Measurements from ENCODE around the gene FOSL2.

FOSL2 gene

DNA sequence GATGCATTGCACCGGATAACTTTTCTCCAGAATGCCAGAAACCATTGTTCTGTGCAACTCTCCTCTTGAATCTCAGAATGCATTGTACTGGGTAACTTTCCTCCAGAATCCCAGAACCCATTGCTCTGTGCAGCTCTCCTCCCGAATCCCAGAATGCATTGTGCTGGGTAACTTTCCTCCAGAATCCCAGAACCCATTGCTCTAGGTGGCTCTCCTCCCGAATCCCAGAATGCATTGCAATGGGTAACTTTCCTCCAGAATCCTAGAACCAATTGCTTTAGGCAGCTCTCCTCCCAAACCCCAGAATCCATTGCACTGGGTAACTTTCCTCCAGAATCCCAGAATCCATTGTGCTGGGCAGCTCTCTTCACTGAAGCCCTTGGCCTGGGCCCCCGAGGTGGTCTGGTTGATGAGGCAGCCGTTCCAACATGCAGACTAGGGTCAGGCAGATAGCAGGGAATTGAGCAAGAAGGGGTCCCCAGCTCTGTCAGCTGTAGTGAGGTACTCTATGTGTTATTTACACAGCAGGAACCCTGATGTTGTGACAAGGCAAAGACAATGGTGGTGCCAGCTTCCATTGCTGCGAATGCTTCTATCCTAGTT is 9.4 kb downstream of the FOSL2 start:
- H3K36me3 ChIP-seq (ENCODE audit: control insufficient read depth, low read depth, low read length): no peaks in the 10 kb centered on the region
- no peaks in the 10 kb centered on the region for H3K4me1 ChIP-seq (ENCODE audit: control insufficient read depth, low read depth, low read length)
- H3K9me3 ChIP-seq (ENCODE audit: control insufficient read depth, low read depth, low read length): no peaks in the 10 kb centered on the region
- no peaks in the 10 kb centered on the region for H3K27me3 ChIP-seq (ENCODE audit: control insufficient read depth, insufficient read depth, low read length)
- no peak overlapping the region for H3K4me3 ChIP-seq (ENCODE audit: low read length)
- H3K9ac ChIP-seq (ENCODE audit: low read length): no peak overlapping the region
- H3K27ac ChIP-seq (ENCODE audit: low read length): no peak overlapping the region

GRCh38 chr2:28403370-28403956 is 10.8 kb downstream of the FOSL2 start:
- no peaks in the 10 kb centered on the region for H3K27me3 ChIP-seq (ENCODE audit: control insufficient read depth, insufficient read depth, low read length)
- no peak overlapping the region for H3K4me3 ChIP-seq (ENCODE audit: low read length)
- H3K36me3 ChIP-seq (ENCODE audit: control insufficient read depth, low read depth, low read length): no peaks in the 10 kb centered on the region

DNA sequence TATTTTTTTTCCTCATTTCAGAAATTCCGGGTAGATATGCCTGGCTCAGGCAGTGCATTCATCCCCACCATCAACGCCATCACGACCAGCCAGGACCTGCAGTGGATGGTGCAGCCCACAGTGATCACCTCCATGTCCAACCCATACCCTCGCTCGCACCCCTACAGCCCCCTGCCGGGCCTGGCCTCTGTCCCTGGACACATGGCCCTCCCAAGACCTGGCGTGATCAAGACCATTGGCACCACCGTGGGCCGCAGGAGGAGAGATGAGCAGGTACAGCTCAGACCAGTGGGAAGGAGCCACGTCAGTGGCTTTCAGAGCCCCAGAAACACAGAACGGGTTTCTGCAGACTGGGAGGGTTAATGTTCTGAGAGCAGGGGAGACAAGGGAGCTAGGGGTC is 11.4 kb downstream of the FOSL2 start:
- no peaks in the 10 kb centered on the region for H3K36me3 ChIP-seq (ENCODE audit: control insufficient read depth, low read depth, low read length)
- no peaks in the 10 kb centered on the region for H3K27me3 ChIP-seq (ENCODE audit: control insufficient read depth, insufficient read depth, low read length)
- H3K9me3 ChIP-seq (ENCODE audit: control insufficient read depth, low read depth, low read length): no peaks in the 10 kb centered on the region
- H3K4me1 ChIP-seq (ENCODE audit: control insufficient read depth, low read depth, low read length): no peaks in the 10 kb centered on the region
- no peak overlapping the region for H3K4me3 ChIP-seq (ENCODE audit: low read length)
- H3K27ac ChIP-seq (ENCODE audit: low read length): no peak overlapping the region
- no peak overlapping the region for H3K9ac ChIP-seq (ENCODE audit: low read length)

More at GRCh38 chr2:28403370-28403956, 10.8 kb downstream of the FOSL2 start:
- H3K9me3 ChIP-seq (ENCODE audit: control insufficient read depth, low read depth, low read length): no peaks in the 10 kb centered on the region
- H3K4me1 ChIP-seq (ENCODE audit: control insufficient read depth, low read depth, low read length): no peaks in the 10 kb centered on the region
- H3K27ac ChIP-seq (ENCODE audit: low read length): no peak overlapping the region
- no peak overlapping the region for H3K9ac ChIP-seq (ENCODE audit: low read length)

DNA sequence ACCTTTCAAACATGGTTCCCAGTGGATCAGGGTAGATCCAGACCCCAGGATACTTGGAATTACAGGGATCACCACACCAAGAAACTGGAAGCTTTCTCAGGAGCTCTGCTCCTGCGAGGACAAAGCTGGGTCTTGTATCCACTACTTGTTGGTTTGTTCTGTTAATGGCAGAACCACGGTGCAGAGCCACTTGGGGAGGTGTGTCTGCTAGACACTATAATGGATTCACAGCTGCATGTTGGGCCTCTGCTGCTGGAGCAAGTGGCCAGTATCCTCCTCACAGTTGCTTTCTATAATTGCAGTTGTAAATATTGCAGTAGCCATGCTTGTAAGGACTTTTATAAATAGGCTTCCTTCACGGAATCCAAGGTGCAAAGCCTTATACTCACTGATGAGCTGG is 12.9 kb downstream of the FOSL2 start:
- H3K27ac ChIP-seq (ENCODE audit: low read length): no peak overlapping the region

DNA sequence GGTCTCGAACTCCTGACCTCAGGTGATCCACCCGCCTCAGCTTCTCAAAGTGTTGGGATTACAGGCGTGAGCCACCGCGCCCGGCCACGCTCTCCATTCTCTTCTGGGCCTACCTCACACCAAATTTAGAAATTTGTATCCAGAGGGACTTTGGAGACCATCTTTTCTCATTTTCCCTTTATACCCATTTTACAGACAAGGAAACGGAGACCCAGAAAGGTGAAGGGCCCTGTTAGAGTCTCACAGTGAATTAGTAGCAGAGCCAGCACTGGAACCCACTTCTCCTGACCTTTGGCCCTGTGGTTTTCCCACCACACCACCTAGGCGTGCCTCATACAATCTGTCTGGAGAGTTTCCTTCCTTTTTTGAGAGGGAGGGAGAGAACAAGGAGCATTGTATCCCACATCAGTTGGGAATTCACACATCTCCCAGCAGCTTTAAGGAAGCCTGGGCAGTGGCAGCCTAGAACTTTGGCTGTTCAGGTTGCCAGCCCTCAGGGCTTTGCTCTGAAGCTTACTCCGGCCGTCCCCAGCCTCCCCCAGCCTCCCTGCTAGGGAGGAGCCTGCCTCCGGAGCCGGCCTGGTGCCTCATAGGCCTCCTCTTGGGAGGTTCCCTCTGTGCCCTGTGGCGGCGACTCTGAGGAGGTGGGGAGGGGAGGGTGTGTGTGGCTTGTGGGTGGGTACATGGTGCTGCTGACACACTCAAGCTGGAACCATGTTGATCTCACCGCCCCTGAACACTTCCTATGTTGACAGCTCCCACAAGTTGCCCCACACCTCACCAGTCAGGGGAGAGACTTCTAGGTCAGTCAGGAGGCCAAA is 13.8 kb downstream of the FOSL2 start:
- H3K4me3 ChIP-seq (ENCODE audit: low read length): no peak overlapping the region
- H3K9me3 ChIP-seq (ENCODE audit: control insufficient read depth, low read depth, low read length): no peaks in the 10 kb centered on the region
- no peak overlapping the region for H3K9ac ChIP-seq (ENCODE audit: low read length)
- no peaks in the 10 kb centered on the region for H3K4me1 ChIP-seq (ENCODE audit: control insufficient read depth, low read depth, low read length)
- no peaks in the 10 kb centered on the region for H3K27me3 ChIP-seq (ENCODE audit: control insufficient read depth, insufficient read depth, low read length)
- H3K27ac ChIP-seq (ENCODE audit: low read length): no peak overlapping the region
- H3K36me3 ChIP-seq (ENCODE audit: control insufficient read depth, low read depth, low read length): no peaks in the 10 kb centered on the region

More for the DNA sequence above, 12.9 kb downstream of the FOSL2 start:
- no peaks in the 10 kb centered on the region for H3K9me3 ChIP-seq (ENCODE audit: control insufficient read depth, low read depth, low read length)
- no peaks in the 10 kb centered on the region for H3K36me3 ChIP-seq (ENCODE audit: control insufficient read depth, low read depth, low read length)
- H3K4me3 ChIP-seq (ENCODE audit: low read length): no peak overlapping the region
- H3K27me3 ChIP-seq (ENCODE audit: control insufficient read depth, insufficient read depth, low read length): no peaks in the 10 kb centered on the region
- H3K9ac ChIP-seq (ENCODE audit: low read length): no peak overlapping the region
- H3K4me1 ChIP-seq (ENCODE audit: control insufficient read depth, low read depth, low read length): no peaks in the 10 kb centered on the region

- Histone ChIP-seq H3K4me3 (ENCODE audit: low read length) (no peak overlapping the region), H3K9ac (ENCODE audit: low read length) (no peak overlapping the region), H3K27ac (ENCODE audit: low read length) (no peak overlapping the region), H3K4me1 (ENCODE audit: control insufficient read depth, low read depth, low read length) (no peaks in the 10 kb centered on the region), H3K27me3 (ENCODE audit: control insufficient read depth, insufficient read depth, low read length) (no peaks in the 10 kb centered on the region), H3K36me3 (ENCODE audit: control insufficient read depth, low read depth, low read length) (no peaks in the 10 kb centered on the region), H3K9me3 (ENCODE audit: control insufficient read depth, low read depth, low read length) (no peaks in the 10 kb centered on the region)
Observed at GRCh38 chr2:28407131-28407975, 14.7 kb downstream of the FOSL2 start.

GRCh38 chr2:28407976-28408690 is 15.5 kb downstream of the FOSL2 start:
- no peaks in the 10 kb centered on the region for H3K9me3 ChIP-seq (ENCODE audit: control insufficient read depth, low read depth, low read length)
- no peak overlapping the region for H3K4me3 ChIP-seq (ENCODE audit: low read length)
- H3K9ac ChIP-seq (ENCODE audit: low read length): no peak overlapping the region
- no peaks in the 10 kb centered on the region for H3K4me1 ChIP-seq (ENCODE audit: control insufficient read depth, low read depth, low read length)
- no peaks in the 10 kb centered on the region for H3K36me3 ChIP-seq (ENCODE audit: control insufficient read depth, low read depth, low read length)
- no peak overlapping the region for H3K27ac ChIP-seq (ENCODE audit: low read length)
- no peaks in the 10 kb centered on the region for H3K27me3 ChIP-seq (ENCODE audit: control insufficient read depth, insufficient read depth, low read length)

- Histone ChIP-seq H3K36me3 (ENCODE audit: control insufficient read depth, low read depth, low read length) (no peaks in the 10 kb centered on the region), H3K9me3 (ENCODE audit: control insufficient read depth, low read depth, low read length) (no peaks in the 10 kb centered on the region), H3K27me3 (ENCODE audit: control insufficient read depth, insufficient read depth, low read length) (no peaks in the 10 kb centered on the region), H3K27ac (ENCODE audit: low read length) (no peak overlapping the region), H3K9ac (ENCODE audit: low read length) (no peak overlapping the region), H3K4me1 (ENCODE audit: control insufficient read depth, low read depth, low read length) (peaks cover 5% of the 10 kb centered on the region), H3K4me3 (ENCODE audit: low read length) (no peak overlapping the region)
Observed at GRCh38 chr2:28408764-28409599, 16.3 kb downstream of the FOSL2 start.

DNA sequence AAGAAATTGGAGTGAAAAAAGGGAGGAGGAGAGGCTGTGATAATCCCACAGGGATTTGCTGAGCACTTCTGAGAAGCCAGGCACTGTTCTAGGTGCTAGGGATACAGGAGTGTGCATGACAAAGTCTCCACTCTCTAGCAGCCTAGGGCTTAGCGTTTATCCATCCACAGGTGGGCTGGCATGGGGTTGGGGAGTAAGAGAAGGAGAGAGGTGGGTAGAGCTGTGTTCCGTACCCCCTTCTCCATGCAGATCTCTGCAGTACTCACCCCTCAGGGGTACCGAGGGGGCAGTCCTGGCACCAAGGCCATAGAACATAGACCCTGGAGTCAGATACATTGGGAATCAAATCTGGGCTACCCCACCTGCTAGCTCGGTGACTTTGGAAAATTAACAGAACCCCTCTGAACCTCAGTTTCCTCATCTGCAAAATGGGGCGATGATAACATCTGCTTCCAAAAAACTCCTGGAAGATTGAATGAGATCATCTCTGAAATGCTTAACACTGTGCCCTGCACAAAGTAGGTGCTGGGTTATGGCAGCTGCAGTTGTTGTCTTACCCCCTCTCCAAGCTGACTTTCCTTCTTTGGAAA is 18.6 kb downstream of the FOSL2 start:
- no peak overlapping the region for H3K27ac ChIP-seq (ENCODE audit: low read length)
- H3K36me3 ChIP-seq (ENCODE audit: control insufficient read depth, low read depth, low read length): no peaks in the 10 kb centered on the region
- H3K4me1 ChIP-seq (ENCODE audit: control insufficient read depth, low read depth, low read length): peaks cover 7% of the 10 kb centered on the region
- no peaks in the 10 kb centered on the region for H3K9me3 ChIP-seq (ENCODE audit: control insufficient read depth, low read depth, low read length)
- H3K9ac ChIP-seq (ENCODE audit: low read length): no peak overlapping the region
- no peak overlapping the region for H3K4me3 ChIP-seq (ENCODE audit: low read length)
- H3K27me3 ChIP-seq (ENCODE audit: control insufficient read depth, insufficient read depth, low read length): no peaks in the 10 kb centered on the region

DNA sequence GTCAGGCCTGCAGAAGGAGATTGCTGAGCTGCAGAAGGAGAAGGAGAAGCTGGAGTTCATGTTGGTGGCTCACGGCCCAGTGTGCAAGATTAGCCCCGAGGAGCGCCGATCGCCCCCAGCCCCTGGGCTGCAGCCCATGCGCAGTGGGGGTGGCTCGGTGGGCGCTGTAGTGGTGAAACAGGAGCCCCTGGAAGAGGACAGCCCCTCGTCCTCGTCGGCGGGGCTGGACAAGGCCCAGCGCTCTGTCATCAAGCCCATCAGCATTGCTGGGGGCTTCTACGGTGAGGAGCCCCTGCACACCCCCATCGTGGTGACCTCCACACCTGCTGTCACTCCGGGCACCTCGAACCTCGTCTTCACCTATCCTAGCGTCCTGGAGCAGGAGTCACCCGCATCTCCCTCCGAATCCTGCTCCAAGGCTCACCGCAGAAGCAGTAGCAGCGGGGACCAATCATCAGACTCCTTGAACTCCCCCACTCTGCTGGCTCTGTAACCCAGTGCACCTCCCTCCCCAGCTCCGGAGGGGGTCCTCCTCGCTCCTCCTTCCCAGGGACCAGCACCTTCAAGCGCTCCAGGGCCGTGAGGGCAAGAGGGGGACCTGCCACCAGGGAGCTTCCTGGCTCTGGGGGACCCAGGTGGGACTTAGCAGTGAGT is 19.4 kb downstream of the FOSL2 start:
- H3K9me3 ChIP-seq (ENCODE audit: control insufficient read depth, low read depth, low read length): no peaks in the 10 kb centered on the region
- no peaks in the 10 kb centered on the region for H3K27me3 ChIP-seq (ENCODE audit: control insufficient read depth, insufficient read depth, low read length)
- H3K4me1 ChIP-seq (ENCODE audit: control insufficient read depth, low read depth, low read length): peaks cover 7% of the 10 kb centered on the region
- no peak overlapping the region for H3K9ac ChIP-seq (ENCODE audit: low read length)
- no peak overlapping the region for H3K27ac ChIP-seq (ENCODE audit: low read length)
- no peaks in the 10 kb centered on the region for H3K36me3 ChIP-seq (ENCODE audit: control insufficient read depth, low read depth, low read length)
- H3K4me3 ChIP-seq (ENCODE audit: low read length): no peak overlapping the region
